Measurements from ENCODE around the gene AP3S1.

- TF ChIP-seq ZNF274 (IDR thresholded peaks at IDR 0.05; ENCODE audit: low read depth, low read length) (no peak), YY1 (IDR thresholded peaks at IDR 0.05; ENCODE audit: insufficient read depth, insufficient read length) (no peak), SUZ12 (IDR thresholded peaks at IDR 0.05; ENCODE audit: extremely low read depth, insufficient read depth, insufficient read length) (no peak)
These were observed 92.7 kb downstream of the AP3S1 start for GRCh38 chr5:115934388-115934974.
